GM10847 (cell line): ENCODE measurements around the gene TOR4A.

Experiments
- POLR2A ChIP-seq: IDR thresholded peaks from 2 replicates; pipeline ENCODE4 v1.6.1; 2011; ENCODE audit not compliant: insufficient read length; ENCODE audit errors: extremely low read depth

TOR4A gene

DNA sequence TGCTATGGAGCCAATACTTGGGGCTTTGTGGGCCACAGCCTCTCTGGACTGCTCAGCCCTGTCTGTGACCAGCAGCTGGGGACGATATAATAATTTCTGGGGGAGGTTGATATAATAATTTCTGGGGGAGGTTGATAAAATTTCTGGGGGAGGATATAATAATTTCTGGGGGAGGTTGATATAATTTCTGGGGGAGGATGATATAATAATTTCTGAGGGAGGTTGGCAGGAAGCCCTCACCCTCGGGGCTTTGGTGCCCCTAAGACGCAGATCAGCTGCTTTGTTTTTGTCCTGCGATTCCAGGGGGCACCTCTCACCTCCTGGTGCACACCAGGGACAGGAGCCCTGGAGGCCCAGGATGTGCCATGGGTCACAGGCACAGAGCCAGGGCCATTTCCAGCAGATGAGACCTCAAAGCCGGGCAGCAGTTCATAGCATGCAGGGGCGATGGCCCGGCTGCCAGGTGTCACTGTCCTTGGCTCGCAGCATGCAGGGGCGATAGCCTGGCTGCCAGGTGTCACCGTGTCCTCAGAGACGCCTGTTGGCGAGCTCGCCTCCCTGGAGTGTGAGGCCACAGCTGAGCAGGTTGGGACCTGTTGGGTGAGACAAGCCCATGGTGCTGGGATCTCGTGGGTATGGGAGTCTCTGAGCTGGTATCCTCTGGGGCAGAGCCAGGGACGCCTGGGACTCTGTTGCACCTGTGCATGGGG is 3.8 kb upstream of the TOR4A start:
- no peak for TF ChIP-seq POLR2A

DNA sequence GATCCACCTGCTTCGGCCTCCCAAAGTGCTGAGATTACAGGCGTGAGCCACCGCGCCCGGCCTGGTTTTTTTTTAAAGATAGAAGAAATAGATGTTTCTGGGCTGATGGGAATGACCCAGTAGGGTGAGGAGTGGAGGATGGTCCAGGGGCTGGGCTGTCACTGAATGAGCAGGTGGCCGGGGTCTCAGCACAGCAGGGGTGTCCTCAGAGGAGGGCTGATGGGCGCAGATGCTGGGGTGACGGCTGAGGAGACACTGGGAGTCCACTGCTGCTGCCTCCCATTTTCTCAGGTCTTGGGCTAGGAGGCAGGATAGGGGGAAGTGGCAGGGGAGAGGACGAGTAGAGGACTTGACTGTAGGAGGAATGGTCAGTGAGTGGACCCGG is 2.3 kb upstream of the TOR4A start:
- TF ChIP-seq POLR2A = no peak

DNA sequence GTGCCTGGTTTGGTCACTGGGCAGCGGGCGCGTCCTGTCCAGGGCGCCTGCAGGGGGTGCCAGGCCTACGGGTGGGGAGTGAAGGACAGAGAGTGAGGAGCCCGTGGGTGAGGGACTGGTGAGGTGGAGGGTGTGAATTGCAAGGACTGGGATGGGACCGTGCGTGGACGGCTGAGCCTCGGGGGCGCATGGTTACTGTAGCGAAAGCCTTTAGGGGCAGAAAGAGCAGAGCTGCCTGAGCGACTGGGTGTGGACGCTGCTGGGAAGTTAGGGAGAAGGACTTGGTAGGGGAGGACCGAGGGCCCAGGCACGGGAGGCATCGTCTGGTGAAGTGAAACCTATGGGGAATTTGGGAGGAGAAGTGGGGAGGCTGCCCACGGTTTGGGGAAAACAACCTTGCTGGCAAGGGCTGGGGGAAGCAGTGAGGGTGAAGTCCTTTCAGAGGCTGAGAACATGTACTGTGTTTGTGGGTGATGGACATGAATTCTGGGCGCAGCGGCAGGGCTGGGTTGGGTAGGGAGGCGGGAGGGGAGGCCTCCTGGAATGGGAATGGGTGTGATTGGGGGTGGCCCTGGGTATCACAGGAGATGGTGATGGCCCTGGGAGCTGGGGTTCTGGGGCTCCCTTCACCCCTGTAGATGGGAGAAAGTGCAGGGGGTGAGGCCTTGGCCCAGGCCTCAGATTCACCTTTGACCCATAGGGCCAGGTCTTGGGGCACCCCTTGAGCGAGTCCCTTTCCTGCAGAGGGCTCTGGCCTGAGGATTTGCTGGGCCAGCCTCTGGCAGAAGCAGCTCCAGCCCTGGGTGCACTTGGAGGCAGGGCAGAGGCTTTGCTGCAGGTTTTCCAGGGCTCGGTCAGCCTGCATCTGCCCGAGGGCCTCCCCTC is 1.7 kb upstream of the TOR4A start:
- no peak for TF ChIP-seq POLR2A

DNA sequence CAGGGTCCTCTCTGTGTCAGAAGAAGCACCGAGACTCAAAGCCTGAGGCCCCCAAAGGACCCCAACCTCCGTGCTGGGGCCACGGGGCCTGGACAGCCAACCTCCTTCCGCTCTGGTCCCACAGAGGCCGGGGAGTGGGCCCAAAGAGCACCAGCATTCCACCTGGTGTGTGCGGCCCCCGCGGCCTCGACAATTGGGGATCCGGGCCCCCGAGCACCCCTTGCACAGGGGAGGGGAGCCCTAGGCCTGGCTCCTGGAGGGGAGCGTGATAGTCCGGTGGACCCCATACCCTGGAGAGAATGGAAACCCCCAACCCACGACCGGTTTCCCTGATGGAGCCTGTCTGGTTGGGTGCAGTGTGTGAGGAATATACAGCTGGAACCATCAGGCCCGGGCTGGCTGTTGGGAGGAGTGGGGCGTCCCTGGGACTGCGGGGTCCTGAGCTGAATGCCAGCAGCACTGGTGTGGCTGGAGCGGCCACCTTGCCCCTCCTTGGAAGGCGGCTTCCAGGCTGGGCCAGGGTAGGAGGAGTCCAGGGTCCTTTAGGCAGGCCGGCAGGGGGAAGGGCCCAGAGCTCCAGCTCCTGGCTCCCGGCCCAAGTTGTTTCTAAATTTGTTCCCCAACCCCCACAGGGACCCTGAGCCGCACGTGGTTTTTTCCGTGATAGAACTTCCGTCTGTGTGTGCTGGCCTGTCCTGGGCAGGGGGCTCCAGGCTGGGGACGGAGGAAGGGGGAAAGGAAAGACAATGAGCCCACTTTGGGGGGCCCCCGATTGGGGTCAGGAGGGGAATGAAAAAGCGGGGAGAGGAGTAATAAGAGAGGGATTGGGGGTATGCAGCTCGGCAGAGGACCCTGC is 825 bp upstream of the TOR4A start:
- no peak for TF ChIP-seq POLR2A

DNA sequence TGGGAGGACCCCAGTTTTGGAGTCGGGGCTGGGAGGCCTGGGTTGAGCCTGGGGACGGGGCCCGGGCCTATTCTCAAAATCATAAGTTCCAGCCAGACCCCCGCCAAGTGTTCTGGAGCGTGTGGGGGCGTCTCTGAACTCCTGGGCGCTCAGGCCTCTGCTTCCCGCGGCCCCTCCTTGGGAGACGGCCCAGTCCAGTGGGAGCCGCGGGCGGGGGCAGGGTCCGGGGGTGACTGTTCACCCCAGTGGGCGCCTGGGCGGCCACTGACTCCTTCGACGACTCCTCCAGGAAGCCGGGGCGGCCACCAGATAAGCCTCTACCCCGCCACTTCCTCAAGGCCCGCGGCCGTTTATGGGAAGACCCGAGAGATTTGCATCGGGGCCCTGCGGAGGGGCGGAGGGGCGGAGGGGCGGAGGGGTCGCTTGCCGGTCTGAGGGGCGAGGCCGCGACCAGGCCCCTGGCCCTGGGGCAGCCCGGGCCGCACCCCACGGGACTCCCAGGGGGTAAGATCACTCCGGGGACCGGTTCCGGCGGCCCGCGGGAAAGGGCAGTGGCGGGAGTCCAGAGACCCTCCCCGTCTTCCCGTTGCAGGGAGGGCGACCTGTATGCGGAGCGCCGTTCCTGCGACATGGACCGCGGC is 655 bp downstream of the TOR4A start:
- no peak for TF ChIP-seq POLR2A

DNA sequence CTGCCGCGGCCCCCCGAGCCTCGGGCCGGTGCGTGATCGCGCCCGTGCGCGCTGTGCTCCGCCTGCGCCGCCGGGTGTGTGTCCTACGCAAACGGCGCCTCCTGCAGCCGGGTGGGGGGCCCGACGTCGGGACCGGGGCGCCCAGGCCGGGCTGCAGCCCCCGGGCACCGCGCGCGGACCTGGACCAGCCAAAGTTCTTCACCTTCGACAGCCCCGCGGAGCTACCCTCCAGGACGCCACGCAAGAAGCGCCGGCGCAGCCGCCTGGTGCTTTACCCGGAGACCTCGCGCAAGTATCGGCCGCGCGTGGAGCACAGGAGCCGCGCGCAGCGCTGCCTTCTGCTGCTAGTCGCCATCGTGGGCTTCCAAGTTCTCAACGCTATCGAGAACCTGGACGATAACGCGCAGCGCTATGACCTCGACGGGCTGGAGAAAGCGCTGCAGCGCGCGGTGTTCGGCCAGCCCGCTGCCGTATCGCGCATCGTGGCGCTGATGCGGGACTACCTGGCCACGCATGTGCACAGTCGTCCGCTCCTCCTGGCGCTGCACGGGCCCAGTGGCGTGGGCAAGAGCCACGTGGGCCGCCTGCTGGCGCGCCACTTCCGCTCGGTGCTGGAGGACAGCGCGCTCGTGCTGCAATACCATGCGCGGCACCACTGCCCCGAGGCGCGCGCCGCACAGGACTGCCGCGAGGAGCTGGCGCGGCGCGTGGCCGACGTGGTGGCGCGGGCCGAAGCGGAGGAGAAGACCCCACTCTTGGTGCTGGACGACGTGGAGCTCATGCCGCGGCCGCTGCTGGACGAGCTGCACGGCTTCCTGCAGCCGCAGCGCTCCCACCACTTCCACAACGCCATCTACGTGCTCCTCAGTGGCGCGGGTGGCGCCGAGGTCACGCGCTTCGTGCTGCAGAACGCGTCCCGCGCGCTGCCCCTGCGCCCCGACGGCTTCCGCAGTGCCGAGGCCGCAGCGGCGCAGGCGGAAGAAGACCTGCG is 1.5 kb downstream of the TOR4A start:
- no peak for TF ChIP-seq POLR2A

DNA sequence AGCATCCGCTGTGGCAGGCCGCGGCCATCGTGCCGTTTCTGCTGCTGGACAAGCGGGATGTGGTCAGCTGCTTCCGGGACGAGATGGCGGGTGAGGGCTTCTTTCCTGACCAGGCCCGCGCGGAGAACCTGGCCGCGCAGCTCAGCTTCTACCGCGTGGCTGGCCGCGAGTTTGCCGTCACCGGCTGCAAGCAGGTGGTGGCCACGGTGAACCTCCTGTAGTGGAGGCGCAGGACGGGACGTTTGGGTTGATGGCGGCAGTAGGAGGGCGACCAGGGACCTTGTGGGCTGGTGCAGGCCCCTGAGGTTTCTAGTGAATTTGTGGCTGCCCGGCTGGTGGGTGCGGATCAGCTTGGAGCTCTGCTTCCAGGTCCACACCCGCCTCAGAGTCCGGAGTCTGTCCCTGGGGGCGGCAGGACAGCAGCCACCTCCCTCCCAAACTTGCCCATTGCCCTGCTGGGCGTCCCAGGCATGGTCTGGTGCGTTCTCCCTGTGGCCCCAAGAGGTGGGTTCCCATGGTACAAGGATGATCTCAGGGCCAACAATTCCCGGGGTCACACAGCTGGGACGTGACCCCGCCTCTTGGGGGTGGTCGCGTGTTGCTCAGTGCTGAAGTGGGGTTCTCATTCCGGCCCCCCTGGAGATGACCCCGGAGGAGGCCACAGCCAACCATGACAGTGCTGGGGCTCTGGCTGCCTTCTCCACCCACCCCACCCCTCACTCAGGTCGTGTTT is 2.4 kb downstream of the TOR4A start:
- TF ChIP-seq POLR2A = no peak

DNA sequence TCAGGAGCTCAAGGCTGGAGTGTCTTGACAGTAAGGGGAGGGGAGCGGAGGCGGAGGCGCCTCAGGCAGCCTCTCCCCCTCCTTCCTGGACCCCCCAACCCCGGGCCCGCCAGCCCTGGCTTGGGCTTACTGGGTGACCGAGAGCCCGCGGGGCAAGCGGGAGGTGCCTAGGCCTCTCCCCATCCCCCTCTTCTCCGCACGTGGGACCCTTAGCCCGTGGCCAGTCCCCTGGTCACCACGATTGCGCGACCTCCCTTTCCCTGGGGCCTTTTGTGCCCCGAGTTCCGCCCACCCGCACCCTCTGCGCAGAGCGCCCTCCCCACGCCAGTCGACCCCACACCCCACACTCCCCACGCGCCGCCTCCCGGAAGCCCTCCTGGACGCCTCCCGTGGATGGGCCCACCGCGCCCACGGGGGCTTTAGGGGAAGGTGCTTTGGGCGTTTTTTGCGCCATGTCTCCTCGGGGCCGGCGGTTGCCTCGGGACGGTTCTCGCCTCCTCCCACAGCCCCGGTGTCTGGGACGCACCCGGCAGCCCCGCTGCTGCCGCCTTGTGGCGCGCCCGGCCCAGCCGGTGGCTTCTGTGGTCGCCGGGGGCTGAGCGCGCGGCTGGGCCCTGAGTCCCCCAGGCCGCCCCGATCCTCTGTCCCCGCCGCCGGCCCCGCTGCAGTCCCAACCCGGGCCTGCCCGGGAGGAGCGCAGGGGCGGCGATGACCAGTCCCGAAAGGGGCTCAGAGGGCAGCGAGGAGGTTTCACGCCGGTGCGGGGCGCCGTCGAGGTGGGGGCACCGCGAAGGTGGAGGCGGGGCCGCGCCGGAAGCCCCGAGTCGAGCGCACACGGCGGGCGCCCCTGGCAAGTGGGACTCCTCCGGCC is 3.2 kb downstream of the TOR4A start:
- TF ChIP-seq POLR2A = no peak

DNA sequence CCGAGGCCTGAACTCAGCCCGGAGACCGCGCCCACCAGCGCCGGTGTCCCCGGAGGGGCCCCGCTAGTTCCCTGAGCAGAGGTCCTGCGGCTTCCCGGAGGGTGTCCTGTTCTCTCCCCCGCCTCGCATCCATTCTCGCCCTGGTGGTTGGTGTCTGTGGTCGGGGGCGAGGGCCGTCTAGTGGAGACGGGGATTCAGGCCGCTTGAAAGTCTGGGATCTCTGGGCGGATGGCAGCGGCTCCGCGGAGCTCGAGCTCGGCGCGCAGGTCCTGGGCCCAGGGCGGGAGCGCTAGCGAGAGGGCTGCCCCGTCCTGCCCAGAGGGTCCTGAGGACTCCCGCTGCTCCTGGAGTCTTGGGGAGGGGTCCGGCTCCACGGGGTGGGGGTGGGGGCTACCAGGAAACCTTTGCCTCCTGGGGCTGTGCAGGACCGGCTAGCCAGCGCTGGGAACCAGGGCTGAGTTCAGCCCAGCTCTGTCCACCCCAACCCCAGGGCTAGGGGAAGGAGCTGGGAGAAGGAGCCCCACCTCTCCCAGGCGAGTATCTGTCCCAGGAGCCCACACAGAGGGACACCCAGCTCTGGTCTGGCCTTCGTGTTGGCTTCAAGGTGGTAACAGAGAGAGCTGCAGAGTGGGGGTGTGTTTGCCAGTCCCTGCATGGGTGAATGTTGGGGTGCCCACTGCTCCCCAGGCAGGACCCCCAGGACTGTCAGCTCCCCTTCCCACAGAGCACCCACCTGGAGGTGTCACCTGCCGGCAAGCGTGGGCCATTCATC is 4.0 kb downstream of the TOR4A start:
- no peak for TF ChIP-seq POLR2A

DNA sequence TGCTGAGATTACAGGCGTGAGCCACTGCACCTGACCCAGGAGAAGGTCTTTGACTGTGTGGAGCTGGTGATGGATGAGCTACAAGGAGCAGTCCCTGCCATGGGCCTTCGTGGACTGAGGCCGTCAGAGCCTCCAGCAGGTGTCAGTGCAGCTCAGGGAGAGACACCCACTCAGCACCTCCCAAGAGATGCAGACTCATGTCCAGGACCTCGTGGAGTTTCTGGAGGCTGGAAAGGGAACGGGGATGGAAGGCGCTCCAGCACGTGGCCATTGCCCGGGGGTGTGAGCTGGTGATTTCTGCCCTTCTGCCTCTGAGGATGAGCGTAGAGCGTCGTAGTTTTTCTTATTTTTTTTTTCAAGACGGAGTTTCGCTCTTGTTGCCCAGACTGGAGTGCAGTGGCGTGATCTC is 9.5 kb downstream of the TOR4A start:
- TF ChIP-seq POLR2A = no peak

DNA sequence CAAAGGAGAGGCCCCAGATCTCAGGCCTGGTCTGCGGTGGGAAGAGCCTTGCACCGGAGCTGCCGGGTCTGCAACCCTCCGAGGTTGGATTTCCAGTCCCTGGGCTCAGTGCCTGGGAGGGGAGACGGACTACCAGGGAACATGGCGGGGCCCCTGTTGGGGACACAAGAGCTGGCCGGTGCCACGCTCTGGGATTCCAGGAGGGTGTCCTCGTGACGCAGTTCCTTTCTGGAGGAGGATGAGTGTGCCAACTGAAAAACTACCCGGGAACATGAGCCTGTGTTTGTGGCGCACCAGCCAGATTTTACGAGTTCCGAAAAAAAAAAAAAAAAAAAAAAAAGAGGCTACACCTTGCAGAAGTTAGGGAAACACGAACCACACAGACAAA is 15.6 kb downstream of the TOR4A start:
- TF ChIP-seq POLR2A = no peak

DNA sequence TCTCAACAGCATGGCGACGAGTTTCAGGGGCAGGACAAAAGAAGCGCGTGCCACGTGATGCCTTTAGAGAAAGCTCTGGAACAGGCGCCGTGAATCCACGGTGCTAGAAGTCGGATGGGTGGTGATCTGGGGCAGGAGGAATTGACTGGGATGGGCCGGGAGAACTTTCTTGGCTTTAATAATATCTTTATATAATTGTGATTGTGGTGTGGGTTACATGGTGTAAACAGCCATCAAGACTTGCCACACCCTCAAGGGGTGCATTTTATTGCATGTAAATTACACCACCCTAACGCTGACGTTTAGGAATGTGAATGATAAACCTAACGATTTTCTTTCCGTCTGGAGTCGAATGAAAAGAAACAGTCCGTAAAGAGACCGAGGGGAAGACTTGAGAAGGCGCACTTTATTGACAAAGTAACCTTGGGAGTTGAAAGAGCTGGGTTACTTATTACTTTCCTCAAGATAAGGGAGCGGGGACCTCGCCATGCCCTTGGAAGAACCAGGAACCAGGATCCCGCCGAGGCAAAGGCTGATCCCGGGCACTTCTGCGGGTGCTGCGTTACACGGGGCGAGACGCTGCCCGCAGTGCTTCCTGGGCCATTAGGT is 16.1 kb downstream of the TOR4A start:
- TF ChIP-seq POLR2A = no peak
